ENCODE data around the gene BRD7.

The BRD7 gene

GRCh38 chr16:50272111-50272571, 96.6 kb downstream of the BRD7 start:
- H3K79me2 ChIP-seq (ENCODE audit: insufficient read depth, low read length), result 0 out of 2 replicates have a peak, but pooled peaks cover 3% of the 10 kb centered on the region
- no peak overlapping the region for H3K9ac ChIP-seq (ENCODE audit: low read length)
- H3K9me3 ChIP-seq (ENCODE audit: insufficient read depth, low read length), result no peaks in the 10 kb centered on the region
- H3K4me3 ChIP-seq (ENCODE audit: insufficient read depth, low read length, poor library complexity, severe bottlenecking), result no peak overlapping the region
- no peak overlapping the region for H2AFZ ChIP-seq (ENCODE audit: low read depth, low read length, severe bottlenecking)
- peaks cover 18% of the 10 kb centered on the region; the same call in 1 of the 2 replicates for H3F3A ChIP-seq (ENCODE audit: insufficient read depth)
- H3K9me2 ChIP-seq (replicated peaks; ENCODE audit: insufficient read depth, low read length), result no peaks in the 10 kb centered on the region
- H3K27me3 ChIP-seq (ENCODE audit: low read length), result no peaks in the 10 kb centered on the region
- no peak for TF ChIP-seq EZH2phosphoT487 (conservative IDR thresholded peaks at IDR 0.05; ENCODE audit: low read length)
- no peaks in the 10 kb centered on the region for H3K36me3 ChIP-seq (ENCODE audit: low read length)
- H3K27ac ChIP-seq (ENCODE audit: low read depth, low read length), result no peak overlapping the region
- no peaks in the 10 kb centered on the region for H4K20me1 ChIP-seq (ENCODE audit: low read depth, low read length)
- H3K4me2 ChIP-seq (ENCODE audit: low read depth, low read length, poor library complexity, severe bottlenecking), result no peak overlapping the region

- Histone ChIP-seq H3K27me3 (ENCODE audit: low read length) (no peaks in the 10 kb centered on the region), H3K4me2 (ENCODE audit: low read depth, low read length, poor library complexity, severe bottlenecking) (no peak overlapping the region), H2AFZ (ENCODE audit: low read depth, low read length, severe bottlenecking) (no peak overlapping the region), H3K79me2 (ENCODE audit: insufficient read depth, low read length) (0 out of 2 replicates have a peak, but pooled peaks cover 3% of the 10 kb centered on the region), H3K36me3 (ENCODE audit: low read length) (no peaks in the 10 kb centered on the region), H3K9me2 (replicated peaks; ENCODE audit: insufficient read depth, low read length) (no peaks in the 10 kb centered on the region), H3F3A (ENCODE audit: insufficient read depth) (peaks cover 11% of the 10 kb centered on the region; the same call in 1 of the 2 replicates), H3K9ac (ENCODE audit: low read length) (no peak overlapping the region), H3K27ac (ENCODE audit: low read depth, low read length) (no peak overlapping the region), H4K20me1 (ENCODE audit: low read depth, low read length) (no peaks in the 10 kb centered on the region), H3K9me3 (ENCODE audit: insufficient read depth, low read length) (no peaks in the 10 kb centered on the region), H3K4me3 (ENCODE audit: insufficient read depth, low read length, poor library complexity, severe bottlenecking) (no peak overlapping the region)
- TF ChIP-seq CTCF (IDR thresholded peaks at IDR 0.05; ENCODE audit: insufficient read depth, low read length, poor library complexity, severe bottlenecking) (no peak), EZH2phosphoT487 (conservative IDR thresholded peaks at IDR 0.05; ENCODE audit: low read length) (no peak)
These were observed 97.4 kb downstream of the BRD7 start for GRCh38 chr16:50271148-50272041.

- H4K20me1 ChIP-seq (ENCODE audit: low read depth, low read length), result no peaks in the 10 kb centered on the region
- no peaks in the 10 kb centered on the region for H3K27me3 ChIP-seq (ENCODE audit: low read length)
- no peaks in the 10 kb centered on the region for H3K9me3 ChIP-seq (ENCODE audit: insufficient read depth, low read length)
- H3F3A ChIP-seq (ENCODE audit: insufficient read depth), result peaks cover 8% of the 10 kb centered on the region; the same call in 1 of the 2 replicates
- no peak overlapping the region for H3K27ac ChIP-seq (ENCODE audit: low read depth, low read length)
- no peaks in the 10 kb centered on the region for H3K36me3 ChIP-seq (ENCODE audit: low read length)
- no peaks in the 10 kb centered on the region for H3K9me2 ChIP-seq (replicated peaks; ENCODE audit: insufficient read depth, low read length)
- no peak overlapping the region for H2AFZ ChIP-seq (ENCODE audit: low read depth, low read length, severe bottlenecking)
- H3K79me2 ChIP-seq (ENCODE audit: insufficient read depth, low read length), result 0 out of 2 replicates have a peak, but pooled peaks cover 3% of the 10 kb centered on the region
- H3K4me3 ChIP-seq (ENCODE audit: insufficient read depth, low read length, poor library complexity, severe bottlenecking), result no peak overlapping the region
- TF ChIP-seq CTCF (IDR thresholded peaks at IDR 0.05; ENCODE audit: insufficient read depth, low read length, poor library complexity, severe bottlenecking) (no peak), EZH2phosphoT487 (conservative IDR thresholded peaks at IDR 0.05; ENCODE audit: low read length) (no peak)
- no peak overlapping the region for H3K9ac ChIP-seq (ENCODE audit: low read length)
- no peak overlapping the region for H3K4me2 ChIP-seq (ENCODE audit: low read depth, low read length, poor library complexity, severe bottlenecking)
These were observed 98.2 kb downstream of the BRD7 start for GRCh38 chr16:50270510-50271147.
